ENCODE results near the gene ZMAT3. TPM values are rescaled to one million over a fixed set of nuclear protein-coding genes. Genes with fewer than 3 reads are reported as not detected.

The ZMAT3 gene
- polyA plus RNA-seq, 1 of the 3 experiments (the other 2 are of a cell fraction) = 11.9 TPM

DNA sequence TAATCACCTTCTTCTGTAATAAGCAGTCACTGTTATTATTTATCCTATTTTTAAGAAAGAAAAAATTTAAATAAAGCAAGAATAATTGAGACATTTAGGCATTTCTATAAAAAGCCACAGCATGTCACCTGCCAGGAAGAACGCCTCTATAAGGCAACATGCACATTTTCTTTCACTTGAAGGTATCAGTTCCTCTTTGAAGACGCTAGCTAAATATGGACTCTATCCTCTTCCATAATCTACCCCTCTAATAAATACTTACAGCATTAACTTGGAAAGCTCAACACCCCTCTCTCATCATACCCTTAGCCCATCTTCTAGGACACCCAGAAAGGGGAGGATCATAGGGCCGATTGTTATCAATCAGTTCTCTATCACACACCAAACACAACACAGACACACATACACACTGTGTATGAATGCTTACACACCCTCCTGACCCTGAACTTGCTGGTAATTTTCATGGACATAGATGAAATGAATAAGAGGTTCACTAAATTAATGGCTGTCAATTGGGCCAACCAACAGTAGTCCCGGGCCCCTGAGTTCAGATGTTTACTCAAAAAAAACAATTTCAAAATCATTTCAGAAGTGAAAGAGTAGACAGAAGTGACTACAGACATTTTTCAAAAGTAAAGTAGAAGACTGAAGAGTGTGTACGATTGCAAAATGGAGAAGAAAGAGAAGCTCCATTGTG is 102.5 kb downstream of the ZMAT3 start (continued):
- no peak for TF ChIP-seq REST (IDR thresholded peaks at IDR 0.05; ENCODE audit: low read depth, low read length)
- TF ChIP-seq RAD21 (IDR thresholded peaks at IDR 0.05; ENCODE audit: low read length) = no peak

Small RNA genes lying within 50 kb of the gene (small RNA-seq; reads per million reads assigned to genes)
- 0 reads per million in 7 experiments for gene RF00019

Other genes with a start within 250 kb of the ZMAT3 start
- gene PIK3CA, start 76.5 kb upstream of the ZMAT3 start, polyA plus RNA-seq (2012; rRNA removed) = 3.2 and 3.9 TPM in 2 replicates
- gene KCNMB3, start 179.3 kb upstream of the ZMAT3 start, polyA plus RNA-seq (2012; rRNA removed) = 1.1 and 1.6 TPM in 2 replicates

All from SK-N-SH (cell line).